Peyer's patch (tissue), 4 donors: Measurements from ENCODE around the gene OBSCN.

Experiments used
- POLR2A ChIP-seq, 2 donors: fragments of 450-650 bp; IDR thresholded peaks; one replicate each; pipeline ENCODE4 v1.5.1; 2017; ENCODE audit warnings: antibody characterized with exemption in 2 of 2, mild to moderate bottlenecking in 2 of 2, moderate library complexity in 2 of 2
- TF ChIP-seq, protein P1 (sequence below), 6 experiments: fragments of 450-650 bp in 4 of 6; fragments of 200-600 bp in 2 of 6; sonication (generic) in 1 of 6; IDR thresholded peaks; one replicate each; pipeline ENCODE4 v1.5.1; 2017 to 2019; ENCODE audit warnings: antibody characterized with exemption in 6 of 6, mild to moderate bottlenecking in 3 of 6, moderate library complexity in 1 of 6

GRCh38 chr1:228314658-228315483 is 107.0 kb downstream of the OBSCN start:
- TF ChIP-seq, protein P1, sequence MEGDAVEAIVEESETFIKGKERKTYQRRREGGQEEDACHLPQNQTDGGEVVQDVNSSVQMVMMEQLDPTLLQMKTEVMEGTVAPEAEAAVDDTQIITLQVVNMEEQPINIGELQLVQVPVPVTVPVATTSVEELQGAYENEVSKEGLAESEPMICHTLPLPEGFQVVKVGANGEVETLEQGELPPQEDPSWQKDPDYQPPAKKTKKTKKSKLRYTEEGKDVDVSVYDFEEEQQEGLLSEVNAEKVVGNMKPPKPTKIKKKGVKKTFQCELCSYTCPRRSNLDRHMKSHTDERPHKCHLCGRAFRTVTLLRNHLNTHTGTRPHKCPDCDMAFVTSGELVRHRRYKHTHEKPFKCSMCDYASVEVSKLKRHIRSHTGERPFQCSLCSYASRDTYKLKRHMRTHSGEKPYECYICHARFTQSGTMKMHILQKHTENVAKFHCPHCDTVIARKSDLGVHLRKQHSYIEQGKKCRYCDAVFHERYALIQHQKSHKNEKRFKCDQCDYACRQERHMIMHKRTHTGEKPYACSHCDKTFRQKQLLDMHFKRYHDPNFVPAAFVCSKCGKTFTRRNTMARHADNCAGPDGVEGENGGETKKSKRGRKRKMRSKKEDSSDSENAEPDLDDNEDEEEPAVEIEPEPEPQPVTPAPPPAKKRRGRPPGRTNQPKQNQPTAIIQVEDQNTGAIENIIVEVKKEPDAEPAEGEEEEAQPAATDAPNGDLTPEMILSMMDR (IDR thresholded peaks at IDR 0.05), result no peak
- TF ChIP-seq POLR2A (IDR thresholded peaks at IDR 0.05), result no peak
